NB4 (cell line): ENCODE results near the gene RTP4.

Experiments used
- CTCF ChIP-seq: IDR thresholded peaks from one replicate; pipeline ENCODE4 v1.5.1; 2012; ENCODE audit warnings: low read depth, low read length
- MYC ChIP-seq: IDR thresholded peaks from 2 replicates; pipeline ENCODE4 v1.6.1; 2011; ENCODE audit warnings: low read depth, low read length

GRCh38 chr3:187343670-187344069 is 24.5 kb upstream of the RTP4 start:
- TF ChIP-seq CTCF (no peak), MYC (no peak)
